ENCODE results near the gene DMRT1. TPM values are rescaled to one million over a fixed set of nuclear protein-coding genes. Genes with fewer than 3 reads are reported as not detected.

Gene DMRT1
- polyA plus RNA-seq, 4 donors: not detected

GRCh38 chr9:920927-921326, 79.4 kb downstream of the DMRT1 start:
- no peak overlapping the region for H3K27ac ChIP-seq (ENCODE audit: low read depth in 1 of 3, low read length in 2 of 3)
- H3K36me3 ChIP-seq (ENCODE audit: control insufficient read depth in 3 of 3, insufficient read depth in 2 of 3, low read depth in 1 of 3, low read length in 3 of 3): no peaks in the 10 kb centered on the region
- DNase-seq (no peak), FAIRE-seq (no peak)
- H3K4me3 ChIP-seq (ENCODE audit: low read depth in 1 of 3, low read length in 3 of 3): no peak overlapping the region
- H3K9me3 ChIP-seq (ENCODE audit: control insufficient read depth in 2 of 2, insufficient read depth in 1 of 2, low read depth in 1 of 2, low read length in 1 of 2): no peaks in the 10 kb centered on the region
- no peaks in the 10 kb centered on the region for H3K4me1 ChIP-seq (ENCODE audit: control insufficient read depth in 3 of 3, insufficient read depth in 2 of 3, low read depth in 1 of 3, low read length in 2 of 3)
- H3K27me3 ChIP-seq (ENCODE audit: control insufficient read depth in 3 of 3, insufficient read depth in 3 of 3, low read length in 3 of 3): peaks cover 0 to 14% (median 6%) of the 10 kb centered on the region in 3 donors
- 66 to 72% (median 70%) methylated on average over 4 of the region's 4 CpGs for WGBS, 3 donors

- H3K4me1 ChIP-seq (ENCODE audit: control insufficient read depth in 3 of 3, insufficient read depth in 2 of 3, low read depth in 1 of 3, low read length in 2 of 3): no peaks in the 10 kb centered on the region
- no peak overlapping the region for H3K4me3 ChIP-seq (ENCODE audit: low read depth in 1 of 3, low read length in 3 of 3)
- peaks cover 0 to 14% (median 6%) of the 10 kb centered on the region in 3 donors for H3K27me3 ChIP-seq (ENCODE audit: control insufficient read depth in 3 of 3, insufficient read depth in 3 of 3, low read length in 3 of 3)
- 78 to 96% (median 84%) methylated on average over 4 of the region's 4 CpGs for WGBS, 3 donors
- DNase-seq (no peak), FAIRE-seq (no peak)
- no peaks in the 10 kb centered on the region for H3K36me3 ChIP-seq (ENCODE audit: control insufficient read depth in 3 of 3, insufficient read depth in 2 of 3, low read depth in 1 of 3, low read length in 3 of 3)
- no peak overlapping the region for H3K27ac ChIP-seq (ENCODE audit: low read depth in 1 of 3, low read length in 2 of 3)
- H3K9me3 ChIP-seq (ENCODE audit: control insufficient read depth in 2 of 2, insufficient read depth in 1 of 2, low read depth in 1 of 2, low read length in 1 of 2): no peaks in the 10 kb centered on the region
Measured at GRCh38 chr9:922171-922570, 80.7 kb downstream of the DMRT1 start.

GRCh38 chr9:922731-923130, 81.2 kb downstream of the DMRT1 start:
- Histone ChIP-seq H3K36me3 (ENCODE audit: control insufficient read depth in 3 of 3, insufficient read depth in 2 of 3, low read depth in 1 of 3, low read length in 3 of 3) (no peaks in the 10 kb centered on the region), H3K4me1 (ENCODE audit: control insufficient read depth in 3 of 3, insufficient read depth in 2 of 3, low read depth in 1 of 3, low read length in 2 of 3) (no peaks in the 10 kb centered on the region), H3K27me3 (ENCODE audit: control insufficient read depth in 3 of 3, insufficient read depth in 3 of 3, low read length in 3 of 3) (peaks cover 0 to 14% (median 6%) of the 10 kb centered on the region in 3 donors), H3K4me3 (ENCODE audit: low read depth in 1 of 3, low read length in 3 of 3) (no peak overlapping the region), H3K27ac (ENCODE audit: low read depth in 1 of 3, low read length in 2 of 3) (no peak overlapping the region), H3K9me3 (ENCODE audit: control insufficient read depth in 2 of 2, insufficient read depth in 1 of 2, low read depth in 1 of 2, low read length in 1 of 2) (no peaks in the 10 kb centered on the region)
- DNase-seq (no peak), FAIRE-seq (no peak)
- 69 to 78% (median 75%) methylated on average over 7 of the region's 7 CpGs for WGBS, 3 donors

GRCh38 chr9:926976-927375, 85.5 kb downstream of the DMRT1 start:
- 84 to 93% (median 88%) methylated on average over 8 of the region's 8 CpGs for WGBS, 3 donors
- Histone ChIP-seq H3K4me1 (ENCODE audit: control insufficient read depth in 3 of 3, insufficient read depth in 2 of 3, low read depth in 1 of 3, low read length in 2 of 3) (no peaks in the 10 kb centered on the region), H3K27me3 (ENCODE audit: control insufficient read depth in 3 of 3, insufficient read depth in 3 of 3, low read length in 3 of 3) (peaks cover 0 to 9% (median 7%) of the 10 kb centered on the region in 3 donors), H3K9me3 (ENCODE audit: control insufficient read depth in 2 of 2, insufficient read depth in 1 of 2, low read depth in 1 of 2, low read length in 1 of 2) (no peaks in the 10 kb centered on the region), H3K4me3 (ENCODE audit: low read depth in 1 of 3, low read length in 3 of 3) (no peak overlapping the region), H3K27ac (ENCODE audit: low read depth in 1 of 3, low read length in 2 of 3) (no peak overlapping the region), H3K36me3 (ENCODE audit: control insufficient read depth in 3 of 3, insufficient read depth in 2 of 3, low read depth in 1 of 3, low read length in 3 of 3) (no peaks in the 10 kb centered on the region)
- DNase-seq (no peak), FAIRE-seq (no peak)

GRCh38 chr9:928363-929042, 87.0 kb downstream of the DMRT1 start:
- WGBS, 3 donors: 58 to 62% (median 59%) methylated on average over 6 of the region's 6 CpGs
- no peak for FAIRE-seq
- peak; percentile 43 to 47 for DNase-seq
- Histone ChIP-seq H3K9me3 (ENCODE audit: control insufficient read depth in 2 of 2, insufficient read depth in 1 of 2, low read depth in 1 of 2, low read length in 1 of 2) (no peaks in the 10 kb centered on the region), H3K27ac (ENCODE audit: low read depth in 1 of 3, low read length in 2 of 3) (no peak overlapping the region), H3K36me3 (ENCODE audit: control insufficient read depth in 3 of 3, insufficient read depth in 2 of 3, low read depth in 1 of 3, low read length in 3 of 3) (no peaks in the 10 kb centered on the region), H3K4me1 (ENCODE audit: control insufficient read depth in 3 of 3, insufficient read depth in 2 of 3, low read depth in 1 of 3, low read length in 2 of 3) (no peaks in the 10 kb centered on the region), H3K27me3 (ENCODE audit: control insufficient read depth in 3 of 3, insufficient read depth in 3 of 3, low read length in 3 of 3) (peaks cover 0 to 9% (median 5%) of the 10 kb centered on the region in 3 donors), H3K4me3 (ENCODE audit: low read depth in 1 of 3, low read length in 3 of 3) (no peak overlapping the region)

GRCh38 chr9:929719-930118, 88.2 kb downstream of the DMRT1 start:
- Histone ChIP-seq H3K27ac (ENCODE audit: low read depth in 1 of 3, low read length in 2 of 3) (no peak overlapping the region), H3K4me1 (ENCODE audit: control insufficient read depth in 3 of 3, insufficient read depth in 2 of 3, low read depth in 1 of 3, low read length in 2 of 3) (no peaks in the 10 kb centered on the region), H3K9me3 (ENCODE audit: control insufficient read depth in 2 of 2, insufficient read depth in 1 of 2, low read depth in 1 of 2, low read length in 1 of 2) (no peaks in the 10 kb centered on the region), H3K4me3 (ENCODE audit: low read depth in 1 of 3, low read length in 3 of 3) (no peak overlapping the region), H3K27me3 (ENCODE audit: control insufficient read depth in 3 of 3, insufficient read depth in 3 of 3, low read length in 3 of 3) (peaks cover 0 to 17% (median 4%) of the 10 kb centered on the region in 3 donors), H3K36me3 (ENCODE audit: control insufficient read depth in 3 of 3, insufficient read depth in 2 of 3, low read depth in 1 of 3, low read length in 3 of 3) (no peaks in the 10 kb centered on the region)
- FAIRE-seq: no peak
- no peak for DNase-seq
- 82 to 89% (median 83%) methylated on average over 4 of the region's 4 CpGs for WGBS, 3 donors

GRCh38 chr9:933356-933755, 91.9 kb downstream of the DMRT1 start:
- Histone ChIP-seq H3K4me3 (ENCODE audit: low read depth in 1 of 3, low read length in 3 of 3) (no peak overlapping the region), H3K27ac (ENCODE audit: low read depth in 1 of 3, low read length in 2 of 3) (no peak overlapping the region), H3K36me3 (ENCODE audit: control insufficient read depth in 3 of 3, insufficient read depth in 2 of 3, low read depth in 1 of 3, low read length in 3 of 3) (no peaks in the 10 kb centered on the region), H3K27me3 (ENCODE audit: control insufficient read depth in 3 of 3, insufficient read depth in 3 of 3, low read length in 3 of 3) (peaks cover 0 to 20% (median 3%) of the 10 kb centered on the region in 3 donors), H3K4me1 (ENCODE audit: control insufficient read depth in 3 of 3, insufficient read depth in 2 of 3, low read depth in 1 of 3, low read length in 2 of 3) (no peaks in the 10 kb centered on the region), H3K9me3 (ENCODE audit: control insufficient read depth in 2 of 2, insufficient read depth in 1 of 2, low read depth in 1 of 2, low read length in 1 of 2) (no peaks in the 10 kb centered on the region)
- FAIRE-seq (no peak), DNase-seq (no peak)
- WGBS, 3 donors: 82 to 87% (median 86%) methylated on average over 4 of the region's 4 CpGs

- Histone ChIP-seq H3K4me3 (ENCODE audit: low read depth in 1 of 3, low read length in 3 of 3) (no peak overlapping the region), H3K27me3 (ENCODE audit: control insufficient read depth in 3 of 3, insufficient read depth in 3 of 3, low read length in 3 of 3) (peaks cover 0 to 20% (median 3%) of the 10 kb centered on the region in 3 donors), H3K27ac (ENCODE audit: low read depth in 1 of 3, low read length in 2 of 3) (no peak overlapping the region), H3K9me3 (ENCODE audit: control insufficient read depth in 2 of 2, insufficient read depth in 1 of 2, low read depth in 1 of 2, low read length in 1 of 2) (peaks cover 0 to 5% of the 10 kb centered on the region in 2 donors), H3K4me1 (ENCODE audit: control insufficient read depth in 3 of 3, insufficient read depth in 2 of 3, low read depth in 1 of 3, low read length in 2 of 3) (no peaks in the 10 kb centered on the region), H3K36me3 (ENCODE audit: control insufficient read depth in 3 of 3, insufficient read depth in 2 of 3, low read depth in 1 of 3, low read length in 3 of 3) (no peaks in the 10 kb centered on the region)
- 39 to 51% (median 48%) methylated on average over 10 of the region's 10 CpGs for WGBS, 3 donors
- peak in 1 of 2 donors; percentile 24 for DNase-seq
- no peak for FAIRE-seq
Measured at GRCh38 chr9:935348-935965, 94.0 kb downstream of the DMRT1 start.
